ENCODE data around the gene NAV3.

NAV3 gene

DNA sequence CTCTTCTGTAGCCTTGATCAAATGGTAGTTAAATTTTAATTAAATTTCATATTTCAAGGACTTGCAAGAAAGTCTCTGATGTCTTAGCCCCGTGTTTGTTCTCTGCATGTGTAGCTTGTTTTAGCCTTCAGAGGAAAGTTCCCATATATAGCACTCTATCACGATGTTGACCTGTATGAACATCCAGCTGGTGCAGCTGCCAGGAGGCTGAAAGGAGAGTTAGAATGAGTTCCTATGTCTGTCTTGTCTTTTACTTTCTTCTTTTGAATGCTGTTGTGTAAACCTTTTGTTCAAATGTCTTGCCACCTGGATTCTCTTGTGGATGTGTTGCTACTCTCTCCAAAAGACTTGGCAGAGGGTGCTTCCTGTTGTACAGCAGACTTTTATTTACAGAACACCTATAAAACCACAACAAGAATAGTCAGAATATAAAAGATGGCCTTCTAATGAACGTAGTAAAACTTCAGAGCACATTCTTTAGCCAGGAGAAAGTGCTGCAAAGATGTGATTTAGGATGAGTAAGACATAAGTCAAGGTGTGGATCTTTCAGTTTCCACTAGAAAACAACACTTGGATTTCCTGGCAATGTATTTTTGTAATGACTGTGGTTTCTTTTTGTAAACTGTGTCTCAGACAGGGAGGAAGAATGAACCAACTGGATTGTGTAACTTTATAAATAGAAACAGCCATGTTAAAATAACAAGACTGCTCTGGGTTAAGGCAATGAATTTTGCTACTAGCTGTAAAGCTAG lies 17.2 kb downstream of the NAV3 start:
- DNase-seq, result no peak

DNA sequence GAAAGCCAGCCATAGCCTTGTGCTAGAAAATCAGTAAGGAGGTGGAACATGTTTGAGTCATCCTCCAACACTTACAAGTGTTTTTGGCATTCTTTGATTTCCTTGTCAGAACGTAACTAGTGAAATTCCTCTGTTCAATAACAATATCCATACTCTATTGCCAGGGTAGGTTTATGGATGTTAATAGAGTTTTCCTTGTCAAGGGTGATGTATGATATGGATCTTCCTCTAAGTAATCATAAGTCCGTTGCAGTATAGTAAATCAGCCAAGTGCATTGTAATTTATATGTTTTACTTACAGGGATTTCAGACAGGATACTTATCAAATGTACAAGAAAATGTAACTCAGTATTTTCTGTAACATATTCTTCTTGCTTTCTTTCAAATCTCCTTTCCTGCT lies 19.4 kb downstream of the NAV3 start:
- no peak for DNase-seq

DNA sequence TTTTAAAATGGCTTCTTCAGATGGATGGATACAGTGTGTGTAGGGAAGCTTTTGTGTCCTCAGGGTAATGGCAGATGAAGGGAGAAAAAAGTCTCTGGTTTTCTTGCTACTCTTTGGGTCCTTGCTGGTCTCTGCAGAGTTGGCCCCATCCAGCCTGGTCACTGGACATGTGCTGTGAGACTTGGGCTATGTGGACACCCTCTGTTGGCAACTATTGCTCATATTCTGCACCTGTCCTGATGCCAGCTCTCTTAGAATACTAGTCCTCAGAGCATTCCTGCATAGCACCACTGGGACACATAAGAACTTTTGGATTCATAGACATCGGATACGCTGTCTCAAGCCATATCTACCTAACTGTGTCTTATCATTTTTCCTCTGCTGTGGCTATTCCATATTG lies 20.0 kb downstream of the NAV3 start:
- DNase-seq, result no peak

DNA sequence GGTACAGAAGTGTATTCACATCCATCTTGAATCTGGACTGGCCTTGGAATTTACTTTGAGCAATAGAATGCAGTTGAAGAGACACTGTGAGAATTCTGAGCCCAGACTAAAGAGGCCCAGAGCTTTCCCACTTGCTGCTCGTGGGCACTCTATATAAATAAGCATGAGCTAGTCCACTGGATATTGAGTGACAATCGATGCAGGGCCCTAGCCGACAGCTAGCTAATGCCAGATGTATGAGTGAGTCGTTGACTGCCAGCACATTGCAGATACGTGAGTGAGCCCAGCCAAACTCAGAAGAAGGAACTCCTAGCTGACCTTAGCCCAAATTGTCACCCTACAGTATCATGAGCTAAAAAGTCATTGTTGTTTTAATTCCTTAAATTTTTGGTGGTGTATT lies 24.9 kb downstream of the NAV3 start:
- no peak for DNase-seq

DNA sequence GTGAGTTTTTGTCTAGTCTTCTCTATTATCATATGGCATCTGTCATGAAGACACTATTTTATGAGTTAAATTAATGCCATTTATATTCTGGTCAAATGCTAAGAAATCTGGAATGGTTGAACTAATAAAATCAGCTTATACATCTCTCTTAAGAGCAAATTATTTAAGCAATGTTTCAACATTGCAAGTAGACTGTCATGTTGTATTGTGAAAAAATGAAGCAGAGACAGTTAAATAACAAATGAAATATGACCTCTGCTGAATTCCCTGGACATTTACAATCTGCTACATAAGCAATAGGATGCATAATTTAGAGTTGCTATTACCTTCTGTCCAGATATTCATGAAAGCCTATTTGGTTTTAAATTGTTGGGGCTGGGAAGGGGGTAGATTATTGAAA lies 30.6 kb downstream of the NAV3 start:
- no peak for DNase-seq

DNA sequence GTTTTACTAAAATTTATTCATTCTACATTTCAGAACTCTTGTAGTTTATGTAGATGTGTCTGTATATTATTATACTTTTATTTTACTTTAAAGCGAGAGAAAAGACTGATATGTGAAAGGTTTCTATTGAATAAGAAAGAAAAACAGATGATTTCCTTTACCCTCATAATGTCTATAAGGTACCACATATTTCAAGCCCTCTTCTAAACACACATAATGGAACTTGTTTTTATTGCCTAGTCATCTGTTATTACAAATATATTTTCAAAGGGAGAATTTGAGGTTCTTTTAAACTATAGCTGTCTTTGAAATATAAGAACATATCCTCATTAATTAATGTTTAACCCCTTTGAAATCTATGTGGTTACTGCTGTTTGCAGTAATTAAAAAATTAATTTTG lies 34.5 kb downstream of the NAV3 start:
- DNase-seq, result no peak

DNA sequence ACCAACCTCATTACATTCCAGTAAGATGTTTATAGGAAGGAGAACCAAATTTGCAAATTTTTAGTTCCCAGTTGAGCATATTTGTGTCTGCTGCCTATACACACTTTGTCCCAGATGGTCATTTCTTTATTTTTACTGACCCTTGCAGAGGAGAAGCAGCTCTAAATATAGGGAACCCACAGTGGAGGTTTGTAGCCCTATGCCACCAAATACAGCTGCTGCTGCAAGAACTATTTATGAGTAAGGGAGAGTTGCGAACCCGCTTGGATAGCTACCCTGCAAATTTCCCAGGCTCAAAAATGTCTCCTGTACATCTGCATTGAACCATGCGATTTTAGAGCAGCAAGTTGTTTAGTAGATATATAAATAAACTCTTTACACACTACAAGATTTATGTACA lies 48.2 kb downstream of the NAV3 start:
- no peak for DNase-seq

DNA sequence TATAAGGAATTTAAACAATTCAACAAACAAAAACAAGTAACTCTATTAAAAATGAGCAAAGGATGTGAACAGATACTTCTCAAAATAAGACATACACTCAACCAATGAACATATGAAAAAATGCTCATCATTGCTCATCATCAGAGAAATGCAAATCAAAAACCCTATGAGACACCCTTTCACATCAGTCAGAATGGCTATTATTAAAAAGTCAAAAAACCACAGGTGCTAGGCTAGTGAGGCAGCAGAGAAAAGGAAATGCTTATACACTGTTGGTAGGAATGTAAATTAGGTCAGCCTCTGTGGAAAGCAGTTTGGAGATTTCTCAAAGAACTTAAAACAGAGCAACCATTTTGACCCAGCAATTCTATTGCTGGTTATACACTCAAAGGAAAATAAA lies 52.0 kb downstream of the NAV3 start:
- DNase-seq, result no peak

DNA sequence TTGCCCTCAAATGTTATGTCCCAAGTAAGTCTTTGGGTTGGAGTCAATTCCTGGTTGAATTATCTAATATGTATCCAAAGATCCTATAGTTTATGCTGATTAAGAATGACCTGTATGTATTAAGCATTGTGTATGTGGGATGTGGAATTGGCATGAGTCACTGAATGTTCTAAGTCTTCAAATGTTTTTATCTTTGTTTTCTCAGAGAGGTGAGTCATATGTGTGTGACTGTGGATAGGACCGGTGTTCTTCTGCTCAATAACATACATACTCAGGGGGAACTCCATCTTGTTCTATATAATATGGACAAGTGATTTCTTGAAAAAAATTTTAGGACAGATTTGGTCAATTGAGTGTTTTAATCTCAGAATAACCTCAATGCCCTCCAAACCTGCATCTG lies 57.9 kb downstream of the NAV3 start:
- no peak for DNase-seq

DNA sequence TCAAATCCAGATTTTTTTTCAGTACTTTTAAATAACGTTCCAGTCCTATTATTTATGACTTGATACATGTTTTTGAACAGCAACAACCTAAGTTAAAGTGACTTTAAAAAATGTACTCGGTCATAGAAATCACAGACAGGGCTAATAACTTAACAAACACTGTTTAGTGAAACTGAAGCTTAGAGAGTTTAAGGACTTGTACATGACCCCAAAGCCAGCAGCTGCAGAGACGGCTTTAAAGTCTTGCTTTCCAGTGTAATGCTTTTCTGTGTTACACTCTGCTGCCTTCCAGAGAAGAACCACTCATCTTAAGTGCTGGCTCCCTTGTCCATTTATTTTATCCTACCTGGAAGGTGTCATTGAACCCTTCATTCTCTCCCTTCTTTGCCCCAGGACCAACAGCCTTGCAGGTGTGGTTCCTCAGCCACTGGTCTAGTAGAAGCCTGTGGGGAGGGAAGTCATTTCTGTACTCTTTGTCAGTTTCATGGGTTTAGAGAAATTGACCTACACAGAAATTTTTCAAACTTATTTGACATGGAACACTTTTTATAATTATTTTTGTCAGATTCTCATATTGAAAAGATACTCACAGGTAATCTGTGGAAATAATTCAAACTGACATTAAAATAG lies 60.9 kb downstream of the NAV3 start:
- DNase-seq, result no peak

DNA sequence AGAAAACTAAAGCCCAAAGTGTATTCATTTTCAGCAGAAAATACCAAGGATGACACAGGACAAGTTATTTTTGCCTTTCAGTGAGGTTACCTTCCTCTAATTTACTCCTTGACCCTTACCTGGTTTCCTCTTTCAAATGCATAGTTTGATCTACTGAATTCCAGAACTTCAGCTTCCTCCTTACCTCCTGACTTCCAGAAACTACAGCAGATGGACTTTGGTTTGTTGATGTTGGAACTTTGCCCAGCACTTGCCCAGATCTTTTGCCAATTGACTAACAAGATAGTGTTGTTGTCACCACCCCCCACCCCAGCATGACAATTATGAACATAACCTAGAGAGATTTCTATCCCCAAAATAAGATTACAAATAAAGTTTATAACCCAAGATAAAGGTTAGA lies 63.2 kb downstream of the NAV3 start:
- no peak for DNase-seq

DNA sequence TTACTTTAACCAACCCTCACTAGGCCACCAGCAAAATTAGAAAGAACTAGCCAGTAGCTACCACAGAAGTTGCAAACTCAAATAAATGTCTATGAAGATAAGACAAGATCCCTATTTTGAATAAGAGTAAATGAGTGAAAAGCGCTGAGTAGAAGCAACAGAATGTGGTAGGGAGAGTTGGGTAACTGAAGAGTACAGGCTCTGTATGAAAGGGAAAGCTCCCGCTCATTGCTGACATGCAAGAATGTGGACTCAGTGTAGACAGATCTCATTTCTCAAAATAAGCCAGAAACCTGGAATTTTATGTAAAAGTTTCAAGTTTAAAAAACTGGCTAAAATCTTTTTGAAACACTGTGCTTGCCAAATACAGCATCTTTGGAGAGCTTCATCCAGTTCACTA lies 63.9 kb downstream of the NAV3 start:
- DNase-seq, result no peak

DNA sequence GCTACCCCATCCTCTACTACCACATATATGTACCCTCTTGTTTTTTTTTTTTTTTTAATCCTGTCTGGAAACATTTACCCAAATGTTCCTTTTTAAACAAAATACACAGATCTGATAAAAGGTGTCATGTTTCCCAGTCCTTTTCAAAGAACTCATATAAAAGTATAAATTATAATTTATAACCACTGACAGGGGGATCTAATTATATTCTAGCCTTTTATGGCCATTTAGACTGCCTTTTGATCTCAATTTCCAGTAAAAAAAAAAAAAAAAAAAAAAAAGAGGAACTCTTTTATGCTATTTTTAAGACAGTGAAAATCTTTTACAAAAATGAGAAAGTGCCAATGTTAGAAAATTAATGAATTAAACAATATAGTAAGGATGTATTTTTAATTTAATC lies 65.0 kb downstream of the NAV3 start:
- DNase-seq, result no peak

DNA sequence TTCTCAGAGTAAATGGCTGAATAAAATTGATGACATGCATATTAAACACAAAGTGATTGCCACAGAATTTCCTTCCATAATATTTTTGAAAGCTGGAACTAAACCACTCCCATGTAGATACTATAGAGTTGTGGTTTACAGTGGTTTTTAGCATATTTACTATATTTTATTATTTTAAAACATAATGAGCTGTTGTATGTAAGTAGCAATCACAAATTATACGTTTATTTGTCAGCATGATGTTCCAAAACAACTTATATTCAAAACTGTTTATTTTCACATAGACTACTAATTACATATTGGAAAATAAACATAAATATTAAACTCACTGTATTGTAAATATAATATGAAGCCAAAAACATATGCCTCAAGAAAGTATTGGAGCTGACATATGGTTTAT lies 77.2 kb downstream of the NAV3 start:
- DNase-seq, result no peak

DNA sequence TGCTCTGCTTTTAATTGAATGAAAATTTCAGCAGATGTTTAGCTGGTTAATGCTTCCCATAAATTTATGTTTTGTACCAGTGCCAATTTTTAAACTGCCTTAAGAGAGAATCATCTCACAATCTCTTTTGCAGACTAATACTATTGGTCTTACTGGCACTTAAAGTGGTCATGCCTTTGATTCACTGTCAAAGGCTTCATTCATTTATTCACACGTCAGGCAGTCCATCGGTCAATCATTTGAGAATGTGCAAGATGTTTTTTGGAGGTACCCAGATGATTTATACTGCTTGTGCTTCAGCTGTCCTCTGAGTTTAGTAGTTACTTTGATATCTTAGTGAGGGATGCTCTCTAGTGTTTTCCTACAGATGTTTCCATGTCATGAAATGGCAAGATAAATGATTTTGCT lies 83.4 kb downstream of the NAV3 start:
- no peak for DNase-seq

DNA sequence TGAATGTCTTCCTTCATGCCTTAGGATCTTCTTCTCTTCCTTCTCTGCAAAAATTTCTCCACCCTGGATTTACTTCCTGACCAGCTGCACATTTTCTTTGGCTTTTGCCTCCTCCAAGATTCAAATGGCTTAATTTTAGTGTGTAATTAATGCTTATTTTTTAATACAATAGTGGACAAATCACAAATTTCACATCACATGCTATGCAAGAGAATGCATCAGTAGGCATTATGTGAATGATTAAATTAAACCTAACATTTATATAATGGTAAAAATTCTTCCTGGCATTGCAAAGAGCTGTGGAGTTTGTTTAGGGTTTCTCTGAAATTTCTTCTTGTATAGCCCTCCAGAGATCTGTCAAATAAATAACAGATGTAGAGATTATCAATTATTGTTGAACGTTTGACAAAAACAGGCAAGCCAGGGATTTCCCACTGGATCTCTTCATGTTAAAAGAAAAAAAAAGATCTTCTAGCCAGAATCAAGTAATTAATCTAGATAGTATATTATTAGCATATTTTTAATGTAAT lies 84.4 kb downstream of the NAV3 start:
- no peak for DNase-seq

DNA sequence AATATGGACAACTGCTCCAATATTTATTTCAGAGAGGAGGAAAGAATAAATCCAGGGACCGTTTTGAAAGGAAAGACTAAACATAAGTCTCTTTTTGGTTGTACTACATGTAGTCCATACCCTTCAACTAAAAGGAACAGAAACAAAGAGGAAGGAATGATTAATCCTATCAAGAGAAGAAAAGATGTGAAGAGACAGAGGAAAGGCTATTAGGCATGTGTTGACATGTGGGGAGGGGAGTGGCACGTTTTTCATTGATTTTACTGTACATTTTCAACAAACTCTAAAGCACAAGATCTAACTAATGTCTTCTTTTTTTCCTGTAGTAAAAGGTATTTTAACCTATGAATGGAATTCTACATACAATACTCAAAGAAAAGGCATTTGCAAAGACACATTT lies 85.6 kb downstream of the NAV3 start:
- DNase-seq, result no peak

DNA sequence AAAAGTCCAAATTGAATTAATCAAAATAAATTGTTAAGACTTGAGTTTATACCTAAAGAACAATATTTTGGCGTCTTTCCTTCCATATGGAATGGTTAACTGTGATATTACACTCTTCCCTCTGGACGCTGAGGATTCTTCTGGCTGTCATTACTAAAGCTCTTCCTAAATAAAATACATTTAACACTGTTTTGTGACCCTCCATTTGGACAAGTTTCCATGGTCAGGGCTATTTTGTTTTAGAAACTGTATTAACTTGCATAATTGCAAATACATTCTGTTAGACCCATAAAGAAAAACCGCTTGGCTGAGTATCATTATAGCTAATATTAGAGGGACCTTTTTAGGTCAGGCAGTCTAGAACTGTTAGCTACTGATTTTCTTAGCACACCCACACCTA lies 87.4 kb downstream of the NAV3 start:
- DNase-seq, result no peak

DNA sequence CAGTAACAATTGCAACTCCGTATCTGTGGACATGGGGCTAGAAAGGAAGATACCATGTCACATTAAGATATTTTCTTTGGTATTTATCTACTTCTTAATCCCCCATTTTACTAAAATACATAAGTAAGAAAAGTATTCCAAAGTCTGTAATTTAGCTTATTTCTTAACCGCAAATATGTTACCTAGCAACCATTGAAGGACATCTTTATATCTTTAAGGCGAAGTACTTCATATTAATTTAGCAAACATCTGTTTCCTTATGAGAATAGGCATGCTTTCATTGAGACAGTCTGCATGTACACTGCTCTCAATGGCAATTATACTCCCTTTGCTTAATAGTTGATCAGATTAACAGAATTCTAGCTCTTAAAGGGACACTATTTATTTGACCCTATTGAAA lies 88.8 kb downstream of the NAV3 start:
- DNase-seq, result no peak

DNA sequence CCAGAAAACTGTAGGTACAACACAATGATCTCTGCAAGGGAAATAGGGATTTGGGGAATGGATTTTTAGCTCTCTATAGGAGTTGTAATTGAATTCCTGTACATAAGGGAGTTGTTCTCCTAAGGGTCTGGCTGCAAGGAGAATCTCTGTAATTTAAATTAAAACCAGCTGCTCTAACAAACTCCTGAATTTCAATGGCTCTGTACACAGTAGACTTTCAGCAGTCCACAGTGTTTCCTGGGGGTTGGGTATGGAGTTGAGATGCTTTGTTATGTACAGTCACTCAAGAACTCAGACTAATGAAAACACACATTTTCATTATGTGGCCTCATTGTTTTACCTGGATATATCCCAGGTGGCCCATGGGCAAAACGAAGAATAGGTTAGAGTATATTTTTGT lies 93.2 kb downstream of the NAV3 start:
- no peak for DNase-seq

DNA sequence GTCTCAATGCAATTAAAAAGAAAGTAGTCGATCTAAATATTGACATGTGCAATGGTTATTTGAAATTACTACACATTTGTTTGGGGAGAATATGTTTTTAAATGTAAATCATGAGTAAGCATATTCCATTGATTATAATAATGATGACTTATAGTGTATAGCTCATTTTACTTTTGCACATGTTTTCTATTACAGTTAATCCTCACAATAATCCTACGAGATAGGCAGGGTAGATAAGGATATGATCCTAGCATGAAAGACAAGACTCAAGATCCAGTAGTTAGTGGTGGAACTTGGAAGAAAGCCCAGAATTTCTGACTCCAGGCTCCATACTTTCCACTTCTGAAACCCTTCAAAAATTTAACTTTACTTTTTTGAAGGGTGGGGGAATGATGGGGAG lies 94.0 kb downstream of the NAV3 start:
- DNase-seq, result no peak

DNA sequence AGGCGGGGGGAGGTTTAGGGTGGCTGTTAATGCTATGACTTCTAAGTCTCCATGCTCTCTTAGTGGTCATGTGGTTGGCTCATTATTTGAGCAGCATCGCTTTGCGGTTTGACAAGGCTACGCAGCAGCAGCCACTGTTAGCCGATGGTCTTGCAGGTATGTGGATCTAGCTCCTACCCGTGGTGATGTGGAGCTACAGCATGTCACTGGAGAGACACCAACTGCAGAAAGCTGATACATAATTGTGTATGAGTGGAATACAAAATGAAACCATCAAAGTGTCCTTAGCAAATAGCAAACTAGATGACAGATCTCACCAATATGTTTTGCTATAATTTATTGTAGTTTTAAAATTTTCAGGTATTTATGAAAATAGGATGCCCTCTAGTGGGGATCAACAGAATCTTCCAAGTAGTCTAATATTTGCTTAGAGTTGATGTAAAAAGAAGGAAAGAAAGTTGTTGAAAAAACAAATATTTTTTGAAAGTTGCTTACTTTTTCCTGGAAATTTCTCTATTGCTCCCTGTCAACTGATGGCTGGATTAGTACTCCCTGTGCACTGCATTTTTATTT lies 94.9 kb downstream of the NAV3 start:
- DNase-seq, result no peak

DNA sequence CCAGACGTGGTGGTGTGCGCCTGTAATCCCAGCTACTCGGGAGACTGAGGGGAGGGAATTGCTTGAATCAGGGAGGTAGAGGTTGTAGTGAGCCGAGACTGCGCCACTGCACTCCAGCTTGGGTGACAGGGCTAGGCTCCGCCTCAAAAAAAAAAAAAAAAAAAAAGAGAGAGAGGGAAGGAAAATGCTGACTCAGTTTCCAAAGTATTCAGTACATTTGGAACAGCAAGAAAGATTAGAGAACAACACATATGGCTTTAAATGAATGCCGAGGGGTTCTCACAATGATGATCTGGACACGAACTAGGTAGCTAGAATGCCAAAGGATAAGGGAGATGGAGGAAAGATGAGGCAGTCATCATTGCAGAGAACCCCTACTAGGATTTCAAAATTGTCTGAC lies 97.4 kb downstream of the NAV3 start:
- no peak for DNase-seq

DNA sequence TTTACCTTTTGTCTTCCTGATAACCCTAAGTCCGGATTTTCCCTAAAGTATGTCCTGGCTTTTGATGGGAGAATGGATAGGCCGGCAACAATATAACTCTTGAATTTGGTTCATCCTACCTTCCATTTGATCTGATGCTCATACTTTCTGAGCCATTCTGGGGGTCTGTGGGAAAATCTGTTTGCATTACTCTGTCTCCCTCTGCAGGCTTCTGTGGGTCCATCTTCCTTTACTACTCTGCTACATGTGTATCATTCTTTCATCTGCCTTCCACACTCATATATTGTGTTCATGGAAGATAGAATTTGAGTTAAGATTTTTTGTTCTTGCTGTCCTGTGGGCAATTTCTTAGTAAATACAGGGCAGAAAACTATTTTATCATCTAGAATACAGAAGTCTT lies 101.5 kb downstream of the NAV3 start:
- DNase-seq, result no peak

DNA sequence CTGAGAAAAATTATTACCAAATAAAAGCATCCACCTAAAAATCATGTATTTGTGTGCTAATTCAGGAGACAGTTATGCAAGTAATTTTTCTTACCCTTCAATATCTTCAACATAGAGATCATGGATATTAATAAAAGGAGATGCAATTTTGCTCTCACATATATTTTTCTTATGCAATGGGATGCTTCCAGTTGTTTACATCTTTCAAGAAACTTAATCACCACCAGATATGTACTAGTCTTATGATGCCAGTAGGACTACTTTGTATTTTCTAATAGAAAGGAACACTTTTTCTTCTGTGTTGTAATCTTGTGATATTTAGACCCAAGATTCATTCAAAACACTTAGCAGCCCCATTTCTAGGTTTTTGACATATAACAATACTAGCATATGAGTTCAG lies 107.6 kb downstream of the NAV3 start:
- DNase-seq, result no peak

Data from GOT3 (cell line).